Gastrocnemius medialis (tissue), 4 donors: ENCODE measurements around the gene OR52E4. TPM values are rescaled to one million over a fixed set of nuclear protein-coding genes. Genes with fewer than 3 reads are reported as not detected.

ENCODE experiments used
- ATAC-seq, 2 donors: fragments of 150-250 bp; one replicate each; pipeline ENCODE4 v1.9.1; 2016
- DNase-seq, 2 donors: peaks; one replicate each; pipeline ENCODE4 v3.0.0-alpha.2; 2019
- H3K27ac ChIP-seq, 4 donors: fragments of 200-600 bp; sonication (generic); 1 replicate in 1 of 4; 2 replicates in 3 of 4; pipeline ENCODE4 v1.5.1; 2016 to 2018; ENCODE audit warnings: mild to moderate bottlenecking in 2 of 4, moderate library complexity in 1 of 4
- H3K27me3 ChIP-seq, 3 donors: fragments of 200-600 bp; sonication (generic) in 2 of 3; 1 replicate in 1 of 3; 2 replicates in 2 of 3; pipeline versions ENCODE4 v1.5.1 to v1.6.0; 2016 to 2019; ENCODE audit warnings: mild to moderate bottlenecking in 1 of 3, moderate library complexity in 1 of 3
- H3K36me3 ChIP-seq, 2 donors: fragments of 200-600 bp; sonication (generic) in 1 of 2; one replicate each; pipeline ENCODE4 v1.5.1; 2017 to 2018
- H3K4me1 ChIP-seq, 2 donors: fragments of 200-600 bp; sonication (generic) in 1 of 2; one replicate each; pipeline ENCODE4 v1.5.1; 2016 to 2017; ENCODE audit warnings: mild to moderate bottlenecking in 2 of 2
- H3K4me3 ChIP-seq, 4 donors: fragments of 200-600 bp; sonication (generic) in 3 of 4; 1 replicate in 1 of 4; 2 replicates in 3 of 4; pipeline ENCODE4 v1.5.1; 2016 to 2019; ENCODE audit warnings: mild to moderate bottlenecking in 2 of 4
- H3K9me3 ChIP-seq, 3 donors: fragments of 200-600 bp; sonication (generic) in 2 of 3; 1 replicate in 1 of 3; 2 replicates in 2 of 3; pipeline ENCODE4 v1.5.1; 2016 to 2019
- POLR2A ChIP-seq, 2 donors: fragments of 450-650 bp; IDR thresholded peaks; one replicate each; pipeline ENCODE4 v1.6.1; 2017; ENCODE audit warnings: antibody characterized with exemption in 2 of 2, mild to moderate bottlenecking in 2 of 2, moderate library complexity in 2 of 2
- in situ Hi-C, 4 donors: fragments of 200-750 bp; cut with MboI; loops; one replicate each; pipeline versions ENCODE4 v1.15.0 to v1.8.0; 2017; ENCODE audit warnings: low sequenced_read_pairs in 4 of 4
- intact Hi-C: fragments of 100-400 bp; cut with DNase I; formaldehyde crosslinking; loops from one replicate; pipeline ENCODE4 v1.15.1; 2023; ENCODE audit warnings: low total_unique reads
- total RNA-seq, 4 donors: library from RNA; depleted of rRNA; stranded (reverse); fragments of >200 nt; gene quantifications; one replicate each; pipeline versions ENCODE4 v1.1.0 to v1.2.3, GENCODE V29; 2016
- TF ChIP-seq, protein P1 (sequence below), 5 experiments: fragments of 450-650 bp in 3 of 5; fragments of 200-600 bp in 2 of 5; sonication (generic) in 2 of 5; IDR thresholded peaks in 4 of 5; conservative IDR thresholded peaks in 1 of 5; 1 replicate in 4 of 5; 2 replicates in 1 of 5; pipeline ENCODE4 v1.5.1; 2016 to 2019; ENCODE audit warnings: antibody characterized with exemption in 5 of 5, mild to moderate bottlenecking in 3 of 5, moderate library complexity in 3 of 5

The OR52E4 gene
- total RNA-seq, 4 donors from 2014 or later = not detected

DNA sequence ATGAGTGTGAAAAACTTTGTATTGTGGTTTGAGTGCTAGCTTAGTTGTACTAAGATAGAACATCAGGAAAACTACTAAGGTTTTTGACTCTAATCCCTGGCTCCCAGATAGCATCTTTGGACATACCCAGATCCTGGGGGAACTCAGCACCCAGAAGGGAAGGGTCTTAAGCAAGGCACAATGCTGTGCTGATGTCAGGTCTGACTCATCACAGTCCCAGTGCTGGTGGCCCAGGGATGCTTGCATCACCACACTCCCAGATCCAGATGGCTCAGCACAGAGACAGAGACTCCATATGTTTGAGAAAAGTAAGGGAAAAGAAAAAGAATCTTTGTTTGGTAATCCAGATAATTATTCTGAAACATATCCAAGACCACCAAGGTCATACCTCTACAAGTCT is 43.4 kb downstream of the OR52E4 start:
- no peaks in the 10 kb centered on the region for H3K27me3 ChIP-seq
- no peaks in the 10 kb centered on the region for H3K4me1 ChIP-seq
- TF ChIP-seq POLR2A (IDR thresholded peaks at IDR 0.05) = no peak
- TF ChIP-seq, protein P1, sequence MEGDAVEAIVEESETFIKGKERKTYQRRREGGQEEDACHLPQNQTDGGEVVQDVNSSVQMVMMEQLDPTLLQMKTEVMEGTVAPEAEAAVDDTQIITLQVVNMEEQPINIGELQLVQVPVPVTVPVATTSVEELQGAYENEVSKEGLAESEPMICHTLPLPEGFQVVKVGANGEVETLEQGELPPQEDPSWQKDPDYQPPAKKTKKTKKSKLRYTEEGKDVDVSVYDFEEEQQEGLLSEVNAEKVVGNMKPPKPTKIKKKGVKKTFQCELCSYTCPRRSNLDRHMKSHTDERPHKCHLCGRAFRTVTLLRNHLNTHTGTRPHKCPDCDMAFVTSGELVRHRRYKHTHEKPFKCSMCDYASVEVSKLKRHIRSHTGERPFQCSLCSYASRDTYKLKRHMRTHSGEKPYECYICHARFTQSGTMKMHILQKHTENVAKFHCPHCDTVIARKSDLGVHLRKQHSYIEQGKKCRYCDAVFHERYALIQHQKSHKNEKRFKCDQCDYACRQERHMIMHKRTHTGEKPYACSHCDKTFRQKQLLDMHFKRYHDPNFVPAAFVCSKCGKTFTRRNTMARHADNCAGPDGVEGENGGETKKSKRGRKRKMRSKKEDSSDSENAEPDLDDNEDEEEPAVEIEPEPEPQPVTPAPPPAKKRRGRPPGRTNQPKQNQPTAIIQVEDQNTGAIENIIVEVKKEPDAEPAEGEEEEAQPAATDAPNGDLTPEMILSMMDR (IDR thresholded peaks at IDR 0.05 in 4 of 5, conservative IDR thresholded peaks at IDR 0.05 in 1 of 5) = no peak
- in situ Hi-C loops (no loop called here), intact Hi-C loops (no loop called here)
- H3K36me3 ChIP-seq = no peaks in the 10 kb centered on the region
- ATAC-seq (no peak), DNase-seq (no peak)
- H3K27ac ChIP-seq = no peak overlapping the region
- H3K9me3 ChIP-seq = no peaks in the 10 kb centered on the region
- H3K4me3 ChIP-seq = no peak overlapping the region

DNA sequence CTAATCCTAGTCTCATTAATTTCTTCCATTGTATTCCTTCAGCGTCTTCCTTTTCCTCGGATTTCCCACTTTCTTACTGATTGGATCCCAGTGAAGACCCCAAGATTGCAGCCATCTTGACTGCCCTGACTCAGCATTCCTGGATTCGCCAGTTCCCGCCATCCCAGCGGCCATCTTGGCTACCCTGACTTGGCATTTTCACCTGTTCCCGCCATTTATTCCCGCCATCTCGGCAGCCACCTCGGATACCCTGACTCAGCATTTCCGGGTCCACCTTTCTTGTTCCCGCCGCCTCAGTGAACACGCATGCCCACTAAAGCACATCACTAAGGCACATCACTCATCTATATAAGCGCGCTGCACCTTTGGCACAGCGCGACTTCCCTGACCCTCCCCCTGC is 47.8 kb downstream of the OR52E4 start:
- TF ChIP-seq, protein P1 (IDR thresholded peaks at IDR 0.05 in 4 of 5, conservative IDR thresholded peaks at IDR 0.05 in 1 of 5) = no peak
- TF ChIP-seq POLR2A (IDR thresholded peaks at IDR 0.05) = no peak
- in situ Hi-C loops (no loop called here), intact Hi-C loops (no loop called here)
- ATAC-seq = no peak
- Histone ChIP-seq H3K27me3 (no peaks in the 10 kb centered on the region), H3K9me3 (no peaks in the 10 kb centered on the region), H3K36me3 (no peaks in the 10 kb centered on the region), H3K4me1 (no peaks in the 10 kb centered on the region), H3K4me3 (no peak overlapping the region), H3K27ac (no peak overlapping the region)
- DNase-seq = no peak

DNA sequence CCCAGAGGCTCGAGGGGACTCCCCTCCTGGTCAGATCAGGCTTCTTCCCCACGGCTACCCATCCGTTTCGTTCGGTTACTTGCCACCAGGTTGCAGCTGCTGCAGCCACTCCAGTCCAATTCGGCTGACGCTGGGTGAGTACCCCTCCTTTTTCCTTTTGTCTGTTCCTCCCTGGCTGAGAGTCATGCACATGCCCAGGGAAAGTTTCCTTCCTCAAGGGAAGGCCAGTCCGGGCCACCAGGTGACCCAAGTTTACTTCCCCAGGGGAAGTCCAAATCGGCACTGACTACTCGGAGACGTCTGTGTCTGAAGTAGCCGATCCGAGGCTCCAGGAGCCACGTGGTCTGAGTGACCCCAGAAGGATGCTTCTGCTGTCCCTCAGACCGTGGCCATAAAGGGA is 48.4 kb downstream of the OR52E4 start:
- Histone ChIP-seq H3K27ac (no peak overlapping the region), H3K36me3 (no peaks in the 10 kb centered on the region), H3K4me3 (no peak overlapping the region), H3K4me1 (no peaks in the 10 kb centered on the region), H3K9me3 (no peaks in the 10 kb centered on the region), H3K27me3 (no peaks in the 10 kb centered on the region)
- no peak for TF ChIP-seq POLR2A (IDR thresholded peaks at IDR 0.05)
- TF ChIP-seq, protein P1 (IDR thresholded peaks at IDR 0.05 in 4 of 5, conservative IDR thresholded peaks at IDR 0.05 in 1 of 5) = no peak
- ATAC-seq (no peak), DNase-seq (no peak)
- intact Hi-C loops (no loop called here), in situ Hi-C loops (no loop called here)

DNA sequence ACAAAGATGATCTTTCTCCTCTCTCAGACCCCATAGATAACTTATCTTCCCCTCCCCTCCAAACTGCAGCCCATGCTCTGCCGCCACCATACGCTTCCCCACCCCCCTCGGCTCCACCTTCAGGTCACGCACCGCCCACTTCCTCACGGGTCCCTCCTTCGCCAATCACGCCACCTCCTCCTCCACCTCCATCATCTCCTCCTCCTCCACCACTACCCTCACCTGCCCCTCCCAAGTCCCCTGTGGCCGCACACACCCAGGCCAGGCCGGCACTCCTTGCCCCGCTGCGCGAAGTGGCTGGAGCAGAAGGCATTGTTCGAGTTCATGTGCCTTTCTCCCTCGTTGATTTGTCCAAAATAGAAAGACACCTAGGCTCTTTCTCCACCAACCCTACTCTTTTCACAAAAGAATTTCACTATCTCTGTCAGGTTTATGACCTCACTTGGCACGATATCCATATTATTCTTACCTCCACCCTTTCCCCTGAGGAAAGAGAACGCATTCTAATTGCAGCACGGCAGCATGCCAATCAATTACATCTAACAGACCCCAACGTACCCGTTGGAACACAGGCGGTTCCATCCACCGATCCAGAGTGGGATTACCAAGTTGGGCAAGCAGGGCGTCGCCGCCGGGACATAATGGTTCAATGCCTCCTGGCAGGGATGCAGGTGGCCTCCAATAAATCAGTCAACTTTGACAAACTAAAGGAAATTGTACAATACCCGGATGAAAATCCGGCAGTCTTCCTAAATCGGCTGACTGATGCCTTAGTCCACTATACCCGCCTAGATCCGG is 49.3 kb downstream of the OR52E4 start:
- Histone ChIP-seq H3K9me3 (no peaks in the 10 kb centered on the region), H3K36me3 (no peaks in the 10 kb centered on the region), H3K27me3 (no peaks in the 10 kb centered on the region), H3K4me1 (no peaks in the 10 kb centered on the region), H3K4me3 (no peak overlapping the region), H3K27ac (no peak overlapping the region)
- intact Hi-C loops (no loop called here), in situ Hi-C loops (no loop called here)
- no peak for TF ChIP-seq POLR2A (IDR thresholded peaks at IDR 0.05)
- TF ChIP-seq, protein P1 (IDR thresholded peaks at IDR 0.05 in 4 of 5, conservative IDR thresholded peaks at IDR 0.05 in 1 of 5) = no peak
- DNase-seq = no peak
- ATAC-seq = no peak

DNA sequence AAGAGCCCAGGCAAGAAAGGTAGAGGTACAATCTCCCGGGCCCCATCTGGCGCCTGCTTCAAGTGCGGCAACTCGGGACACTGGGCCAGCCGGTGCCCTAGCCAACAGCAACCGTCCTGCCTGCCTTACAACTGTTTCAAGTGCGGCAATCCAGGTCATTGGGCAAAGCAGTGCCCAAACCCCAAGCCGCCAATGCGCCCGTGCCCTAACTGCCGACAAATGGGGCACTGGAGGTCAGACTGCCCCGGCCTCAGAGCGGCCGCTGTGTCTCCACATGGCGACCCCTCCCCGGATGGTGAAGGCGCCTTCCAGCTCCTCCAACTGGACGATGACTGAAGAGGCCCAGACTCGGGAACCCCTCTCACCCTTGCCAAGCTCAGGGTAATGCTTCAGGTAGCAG is 50.2 kb downstream of the OR52E4 start:
- no peak for DNase-seq
- TF ChIP-seq, protein P1 (IDR thresholded peaks at IDR 0.05 in 4 of 5, conservative IDR thresholded peaks at IDR 0.05 in 1 of 5) = no peak
- TF ChIP-seq POLR2A (IDR thresholded peaks at IDR 0.05) = no peak
- in situ Hi-C loops (no loop called here), intact Hi-C loops (no loop called here)
- no peaks in the 10 kb centered on the region for H3K36me3 ChIP-seq
- H3K27ac ChIP-seq = no peak overlapping the region
- ATAC-seq = no peak
- no peak overlapping the region for H3K4me3 ChIP-seq
- H3K4me1 ChIP-seq = no peaks in the 10 kb centered on the region
- H3K27me3 ChIP-seq = no peaks in the 10 kb centered on the region
- no peaks in the 10 kb centered on the region for H3K9me3 ChIP-seq
